H1 (cell line): ENCODE data around the gene BAG1.

ENCODE experiments used
- ATF2 ChIP-seq: IDR thresholded peaks from 2 replicates; pipeline ENCODE4 v1.6.1; 2012; ENCODE audit warnings: low read length, inconsistent platforms
- CTCF ChIP-seq, 3 experiments: IDR thresholded peaks; 1 replicate in 2 of 3; 2 replicates in 1 of 3; pipeline versions ENCODE4 v1.5.1 to v1.6.1; 2011; ENCODE audit warnings: low read length in 3 of 3, mild to moderate bottlenecking in 3 of 3, inconsistent platforms in 2 of 3, low read depth in 1 of 3, moderate library complexity in 1 of 3; ENCODE audit not compliant: insufficient read depth in 1 of 3; ENCODE audit errors: control extremely low read depth in 1 of 3
- KDM1A ChIP-seq: fragments of 200-600, 300-600 bp; sonication (generic); IDR thresholded peaks from 2 replicates; pipeline ENCODE4 v1.7.1; 2016; ENCODE audit warnings: mild to moderate bottlenecking, low read length, borderline replicate concordance
- POLR2A ChIP-seq, 2 experiments: IDR thresholded peaks; 1 replicate in 1 of 2; 2 replicates in 1 of 2; pipeline ENCODE4 v1.6.1; 2011; ENCODE audit warnings: low read depth in 2 of 2, low read length in 2 of 2, mild to moderate bottlenecking in 2 of 2; ENCODE audit errors: control extremely low read depth in 1 of 2
- POLR2AphosphoS5 ChIP-seq: IDR thresholded peaks from 2 replicates; pipeline ENCODE4 v1.6.1; 2011; ENCODE audit warnings: low read depth, low read length
- RAD21 ChIP-seq, 2 experiments: IDR thresholded peaks in 1 of 2; conservative IDR thresholded peaks in 1 of 2; 2 replicates each; pipeline ENCODE4 v1.6.1; 2011; ENCODE audit warnings: low read depth in 2 of 2, low read length in 2 of 2, improper control_type of control experiment in 1 of 2, inconsistent platforms in 1 of 2, mild to moderate bottlenecking in 1 of 2, moderate library complexity in 1 of 2
- SP2 ChIP-seq: IDR thresholded peaks from 2 replicates; pipeline ENCODE4 v1.6.1; 2012; ENCODE audit warnings: mild to moderate bottlenecking, low read length, inconsistent platforms
- SUZ12 ChIP-seq: fragments of 200-600 bp; sonication (generic); IDR thresholded peaks from 2 replicates; pipeline ENCODE4 v1.6.1; 2012; ENCODE audit warnings: mild to moderate bottlenecking, inconsistent platforms, low read length, moderate library complexity, mixed read lengths
- USF2 ChIP-seq: IDR thresholded peaks from 2 replicates; pipeline ENCODE4 v1.6.1; 2011; ENCODE audit warnings: low read length, improper control_type of control experiment
- YY1 ChIP-seq: IDR thresholded peaks from 2 replicates; pipeline ENCODE4 v1.6.1; 2011; ENCODE audit warnings: low read depth, mild to moderate bottlenecking, low read length

- TF ChIP-seq SP2, result no peak
- no peak for TF ChIP-seq POLR2AphosphoS5
- no peak for TF ChIP-seq SUZ12
- no peak for TF ChIP-seq YY1
- no peak for TF ChIP-seq POLR2A (IDR thresholded peaks at IDR 0.05; ENCODE audit: control extremely low read depth in 1 of 2, low read depth in 2 of 2, low read length in 2 of 2)
- TF ChIP-seq KDM1A, result no peak
- TF ChIP-seq RAD21 (IDR thresholded peaks at IDR 0.05 in 1 of 2, conservative IDR thresholded peaks at IDR 0.05 in 1 of 2; ENCODE audit: low read depth in 2 of 2, low read length in 2 of 2), result no peak
- TF ChIP-seq USF2, result no peak
- TF ChIP-seq ATF2, result no peak
- TF ChIP-seq CTCF (IDR thresholded peaks at IDR 0.05; ENCODE audit: control extremely low read depth in 1 of 3, insufficient read depth in 1 of 3, low read depth in 1 of 3, low read length in 3 of 3), result no peak
Observed at GRCh38 chr9:33234511-33235467, 29.7 kb downstream of the BAG1 start.
